ELF-1 (cell line): ENCODE data around the gene MDFI.

Experiments used
- DNase-seq: peaks from one replicate; pipeline ENCODE4 v3.0.0-alpha.2; 2016; ENCODE audit warnings: low read depth, low spot score

Gene MDFI

DNA sequence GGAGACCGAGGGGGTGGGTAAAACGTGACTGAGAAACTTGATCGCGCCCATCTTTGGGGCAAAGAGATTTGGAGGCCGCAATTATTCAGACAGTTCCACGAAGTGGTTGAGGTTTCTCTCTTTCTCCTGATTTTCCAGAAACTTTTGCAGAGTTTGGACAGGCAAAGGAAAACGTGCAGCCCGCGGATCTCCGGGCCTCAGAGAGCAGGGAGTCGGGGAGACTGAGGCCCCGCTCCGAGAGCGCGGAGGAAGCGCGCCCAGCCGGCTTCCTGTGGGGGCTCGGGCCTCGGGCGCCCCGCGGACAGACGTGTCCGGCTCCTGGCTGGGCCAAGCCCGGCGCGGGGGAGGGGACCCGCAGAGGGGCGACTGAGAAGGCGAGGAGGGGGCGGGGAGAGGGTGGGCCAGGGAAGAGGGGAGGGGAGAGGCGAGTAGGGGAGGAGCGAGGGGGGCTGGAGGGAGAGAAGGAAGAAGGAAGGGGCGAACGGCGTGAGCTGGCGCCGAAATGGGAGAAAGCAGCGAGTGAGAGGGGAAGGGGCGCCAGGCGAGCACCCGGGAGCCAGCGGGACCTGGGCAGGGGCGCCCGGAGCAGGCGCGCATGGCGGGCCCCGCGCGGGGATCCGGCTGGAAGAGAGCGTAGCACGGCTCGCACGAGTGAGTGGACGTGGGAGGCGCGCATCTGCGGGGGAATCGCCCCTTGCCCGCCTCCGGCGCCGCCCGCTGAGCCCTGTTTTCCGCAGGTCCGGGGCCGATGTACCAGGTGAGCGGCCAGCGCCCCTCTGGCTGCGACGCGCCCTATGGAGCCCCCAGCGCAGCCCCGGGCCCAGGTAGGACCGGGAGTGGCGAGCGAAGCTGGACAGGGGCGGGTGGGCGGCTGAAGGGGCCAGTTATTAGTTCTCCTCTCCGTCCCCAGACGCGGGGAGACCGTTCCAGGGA is at the start of gene MDFI:
MDFI (plus strand) TSS at position 467 of the 933 bp plus-strand sequence; CDS start at position 749, 282 bp downstream.
- DNase-seq: no peak

- DNase-seq: no peak
These were observed 49.0 kb upstream of the MDFI start for GRCh38 chr6:41589223-41589622.

GRCh38 chr6:41589636-41590622 is 48.3 kb upstream of the MDFI start:
- no peak for DNase-seq

- DNase-seq: no peak
These were observed 47.1 kb upstream of the MDFI start for GRCh38 chr6:41591122-41591521.

GRCh38 chr6:41591859-41592502 is 46.3 kb upstream of the MDFI start:
- DNase-seq: peak; percentile 92

DNA sequence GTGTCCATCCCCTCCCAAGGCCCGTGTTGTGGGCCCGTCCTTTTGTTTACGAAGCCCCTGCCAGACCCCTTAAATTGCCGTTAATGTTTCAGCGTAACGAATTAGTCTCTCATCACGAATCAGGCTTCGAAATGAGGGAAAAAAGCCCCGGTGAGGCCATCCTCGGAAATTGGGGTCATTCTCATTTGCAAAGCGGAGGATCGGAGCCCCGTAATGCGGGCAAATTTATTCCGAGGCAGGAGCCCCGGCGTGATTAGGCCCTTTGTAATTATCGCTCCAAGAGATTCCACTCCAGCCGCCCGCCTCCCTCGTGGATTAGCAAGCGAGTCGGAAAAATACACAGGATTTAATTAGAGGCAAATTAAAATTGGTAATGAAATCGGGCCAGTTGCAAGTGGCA is 44.9 kb upstream of the MDFI start:
- DNase-seq: no peak

GRCh38 chr6:41593839-41594238 is 44.4 kb upstream of the MDFI start:
- no peak for DNase-seq

GRCh38 chr6:41594326-41594725 is 43.9 kb upstream of the MDFI start:
- DNase-seq: no peak

- no peak for DNase-seq
These were observed 43.5 kb upstream of the MDFI start for GRCh38 chr6:41594766-41595165.

DNA sequence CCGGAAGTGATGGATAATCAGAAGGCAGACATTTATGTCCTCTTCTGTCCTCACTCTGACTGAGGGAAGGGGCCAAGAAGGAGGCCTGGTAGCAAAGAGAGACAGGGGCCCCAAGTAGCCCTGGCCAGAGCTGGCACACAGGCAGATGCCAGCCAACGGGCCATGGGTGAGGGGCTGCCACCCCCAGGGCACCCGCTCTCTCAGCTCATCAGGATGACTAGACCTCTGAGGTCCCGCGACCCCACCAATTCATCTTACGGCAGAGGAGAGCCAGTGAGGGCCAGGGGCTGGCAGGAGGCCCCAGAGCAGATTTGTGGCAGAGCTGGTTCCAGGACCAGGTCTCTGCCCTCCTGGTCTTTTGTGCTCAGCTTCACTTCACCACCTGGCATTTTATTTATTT is 43.1 kb upstream of the MDFI start:
- DNase-seq: no peak

DNA sequence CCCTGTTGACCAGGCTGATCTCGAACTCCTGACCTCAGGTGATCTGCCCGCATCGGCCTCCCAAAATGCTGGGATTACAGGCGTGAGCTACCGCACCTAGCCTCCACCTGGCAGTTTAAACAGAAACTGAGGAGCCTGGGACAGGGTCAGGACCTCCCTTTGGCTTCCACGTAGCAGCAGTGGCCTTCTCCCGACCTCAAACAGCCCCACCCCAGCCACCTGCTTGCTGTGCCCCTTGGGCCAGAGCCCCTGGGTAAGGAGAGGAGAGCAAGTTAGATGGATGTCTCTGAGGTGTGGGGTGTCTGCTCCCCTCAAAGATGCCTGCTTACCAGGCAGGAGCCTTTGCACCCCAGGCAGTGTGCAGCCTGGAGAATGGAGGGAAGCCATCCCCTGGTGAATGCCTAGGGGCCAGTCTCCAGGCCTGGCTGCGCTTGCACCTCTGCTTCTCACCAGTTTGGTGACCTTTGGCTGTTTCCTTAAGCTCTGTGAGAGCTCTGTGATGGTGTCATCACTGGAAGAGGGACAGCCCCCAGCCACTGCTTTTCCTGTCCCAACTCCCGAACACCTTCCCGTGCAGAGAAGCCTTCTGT is 42.1 kb upstream of the MDFI start:
- DNase-seq: no peak

GRCh38 chr6:41596807-41597206 is 41.5 kb upstream of the MDFI start:
- no peak for DNase-seq

GRCh38 chr6:41597246-41598000 is 40.8 kb upstream of the MDFI start:
- no peak for DNase-seq

DNA sequence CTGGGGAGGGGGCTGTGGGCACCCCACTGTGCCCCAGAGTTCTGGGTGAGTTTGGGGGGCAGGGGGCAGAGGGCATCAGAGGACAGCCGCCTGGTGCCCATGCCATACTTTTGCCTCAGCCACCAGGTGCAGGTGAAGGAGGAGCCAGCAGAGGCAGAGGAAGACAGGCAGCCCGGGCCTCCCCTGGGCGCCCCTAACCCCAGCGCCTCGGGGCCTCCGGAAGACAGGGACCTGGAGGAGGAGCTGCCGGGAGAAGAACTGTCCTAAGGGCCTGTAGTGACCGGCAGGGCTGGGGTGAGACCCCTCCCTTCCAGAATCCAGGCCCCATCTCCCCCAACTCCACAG is 39.6 kb upstream of the MDFI start:
- no peak for DNase-seq

- DNase-seq: peak; percentile 30
These were observed 39.0 kb upstream of the MDFI start for GRCh38 chr6:41599015-41599851.

- no peak for DNase-seq
These were observed 38.3 kb upstream of the MDFI start for GRCh38 chr6:41599852-41600445.

DNA sequence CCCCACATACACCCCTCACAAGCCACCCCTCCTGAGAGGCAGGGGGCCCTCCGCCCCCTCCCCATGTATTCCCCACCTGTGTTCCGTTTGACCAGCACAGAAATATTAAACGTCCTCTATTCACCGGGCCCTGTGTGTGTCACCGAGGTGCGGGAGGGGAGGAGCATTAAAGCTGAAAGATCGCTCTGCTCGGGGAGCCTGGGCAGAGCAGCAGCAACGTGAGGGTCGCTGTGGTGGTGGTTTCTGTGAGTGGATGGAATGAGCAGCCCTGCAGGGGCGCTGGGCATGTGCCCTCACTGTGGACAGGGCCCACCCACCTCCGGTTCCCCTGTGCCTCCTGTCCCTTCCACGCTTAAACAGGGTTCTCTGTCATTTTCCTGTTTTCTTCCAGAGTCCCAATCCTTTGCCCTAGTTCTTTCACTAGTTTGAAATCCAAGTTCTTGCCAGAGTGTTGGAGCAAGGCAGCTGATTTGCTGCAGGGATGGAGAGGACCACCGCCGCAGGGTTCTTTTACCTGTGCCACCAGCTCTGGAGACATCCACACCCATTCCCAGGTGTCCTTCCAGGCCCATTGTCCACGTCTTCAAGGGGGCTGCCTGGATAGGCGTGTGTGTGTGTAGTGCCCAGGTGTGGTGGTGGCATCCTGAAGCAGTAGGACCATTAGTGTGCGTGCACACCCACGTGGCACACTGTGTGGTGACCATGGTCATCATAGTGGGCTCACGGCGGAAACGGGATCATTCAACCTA is 37.6 kb upstream of the MDFI start:
- DNase-seq: no peak

GRCh38 chr6:41601248-41601549 is 37.1 kb upstream of the MDFI start:
- DNase-seq: no peak

DNA sequence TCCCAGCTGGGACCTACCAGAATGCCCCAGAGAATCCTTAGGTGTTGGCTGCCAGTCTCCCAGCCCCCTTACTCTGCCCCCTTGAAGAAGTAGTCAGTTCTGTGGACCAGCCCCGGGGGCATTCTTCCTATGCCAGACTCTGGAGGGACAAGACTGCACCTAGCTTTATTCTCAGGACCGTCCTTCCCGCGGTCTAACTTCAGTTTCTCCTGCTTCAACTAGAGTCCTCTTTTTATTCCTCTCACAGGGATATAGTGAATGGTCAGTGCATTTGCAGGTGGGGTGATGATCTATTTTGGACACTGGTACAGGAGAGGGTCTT is 35.9 kb upstream of the MDFI start:
- DNase-seq: no peak
